HG02943 (cell line): ENCODE results near the gene UBE2Q1.

Source experiments
- ATAC-seq: cut with Tn5 transposase; IDR thresholded peaks from one replicate; pipeline ENCODE4 v1.9.1; 2021; ENCODE audit warnings: mild to moderate bottlenecking, low read depth, moderate library complexity; ENCODE audit not compliant: unreplicated experiment

The UBE2Q1 gene

GRCh38 chr1:154557939-154558719 lies at the start of gene UBE2Q1:
TSS of gene UBE2Q1 (minus strand) at chr1:154558662. CDS start at chr1:154558553, 109 bp downstream.
- ATAC-seq, result peak; percentile 6

- ATAC-seq, result peak; percentile 53
Measured at GRCh38 chr1:154607609-154608396, 49.3 kb upstream of the UBE2Q1 start, which contains the start of gene ADAR. TSS of gene ADAR (minus strand) at chr1:154608186. CDS start at chr1:154608006, 180 bp downstream.

GRCh38 chr1:154607106-154607608 lies 48.7 kb upstream of the UBE2Q1 start:
- ATAC-seq, result no peak

GRCh38 chr1:154605534-154605933 lies 47.1 kb upstream of the UBE2Q1 start:
- no peak for ATAC-seq

GRCh38 chr1:154603317-154603716 lies 44.9 kb upstream of the UBE2Q1 start:
- no peak for ATAC-seq

- no peak for ATAC-seq
Measured at GRCh38 chr1:154599658-154600057, 41.2 kb upstream of the UBE2Q1 start.

- no peak for ATAC-seq
Measured at GRCh38 chr1:154598871-154599635, 40.6 kb upstream of the UBE2Q1 start.

- ATAC-seq, result no peak
Measured at GRCh38 chr1:154595621-154596020, 37.2 kb upstream of the UBE2Q1 start.

GRCh38 chr1:154594811-154595210 lies 36.3 kb upstream of the UBE2Q1 start:
- ATAC-seq, result no peak

- no peak for ATAC-seq
Measured at GRCh38 chr1:154593390-154593789, 34.9 kb upstream of the UBE2Q1 start.

GRCh38 chr1:154591206-154591605 lies 32.7 kb upstream of the UBE2Q1 start:
- no peak for ATAC-seq

- no peak for ATAC-seq
Measured at GRCh38 chr1:154590756-154591155, 32.3 kb upstream of the UBE2Q1 start.

- no peak for ATAC-seq
Measured at GRCh38 chr1:154589780-154590179, 31.3 kb upstream of the UBE2Q1 start.

- ATAC-seq, result no peak
Measured at GRCh38 chr1:154586641-154587040, 28.2 kb upstream of the UBE2Q1 start.

GRCh38 chr1:154586231-154586630 lies 27.8 kb upstream of the UBE2Q1 start:
- ATAC-seq, result no peak

- ATAC-seq, result no peak
Measured at GRCh38 chr1:154584267-154584994, 26.0 kb upstream of the UBE2Q1 start.

GRCh38 chr1:154583773-154584172 lies 25.3 kb upstream of the UBE2Q1 start:
- no peak for ATAC-seq

- no peak for ATAC-seq
Measured at GRCh38 chr1:154582885-154583284, 24.4 kb upstream of the UBE2Q1 start.

GRCh38 chr1:154581766-154582165 lies 23.3 kb upstream of the UBE2Q1 start:
- ATAC-seq, result no peak

GRCh38 chr1:154579374-154579773 lies 20.9 kb upstream of the UBE2Q1 start:
- no peak for ATAC-seq
